ENCODE data around the gene FAM184A.
"Not testable (repeated sequence)": the region's sequence is repeated elsewhere in the genome, so short reads cannot be mapped to it uniquely, and the experiment has no call there.

DNA sequence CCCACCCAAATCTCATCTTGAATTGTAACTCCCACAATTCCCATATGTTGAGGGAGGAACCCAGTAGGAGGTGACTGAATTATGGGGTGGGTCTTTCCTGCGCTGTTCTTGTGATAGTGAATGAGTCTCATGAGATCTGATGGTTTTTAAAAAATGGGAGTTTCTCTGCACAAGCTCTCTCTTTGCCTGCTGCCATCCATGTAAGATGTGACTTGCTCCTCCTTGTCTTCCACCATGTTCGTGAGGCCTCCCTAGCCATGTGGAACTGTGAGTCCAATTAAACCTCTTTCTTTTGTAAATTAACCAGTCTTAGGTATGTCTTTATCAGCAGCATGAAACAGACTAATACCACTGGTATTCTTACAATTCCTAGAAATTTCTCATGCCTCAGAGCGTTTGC lies 69.2 kb downstream of the FAM184A start:
- TF ChIP-seq CTCF, POLR2A (IDR thresholded peaks at IDR 0.05): not testable (repeated sequence)
